K562 (cell line): ENCODE results near the gene CHD5. TPM values are rescaled to one million over a fixed set of nuclear protein-coding genes. Genes with fewer than 3 reads are reported as not detected.

Experiments
- ATAC-seq: fragments of 200-7000 bp; cut with Tn5 transposase; 3 replicates; pipeline ENCODE4 v1.9.1; 2020; ENCODE audit warnings: moderate library complexity
- BruUV-seq: library from RNA; stranded (reverse); fragments of 400-500 nt; replicated peaks from 2 replicates; lab custom pipeline; 2021; lab: Mats Ljungman, UMichigan
- CTCF ChIA-PET: fragments of 300-600 bp; formaldehyde crosslinking; extraction: SDS; loops from one replicate; lab custom pipeline; 2021; ENCODE audit warnings: low intra/inter-chr PET ratio; lab: Yijun Ruan, JAX
- POLR2A ChIA-PET: fragments of 300-600, 350-650 bp; sonication (Branson Sonifier 250); formaldehyde crosslinking; extraction: SDS; loops from one replicate; lab custom pipeline; 2021; ENCODE audit warnings: antibody characterized with exemption, inconsistent platforms; lab: Yijun Ruan, JAX
- DNase-seq, 4 experiments: peaks; one replicate each; pipeline versions ENCODE4 v3.0.0 to v3.0.0-alpha.2; 2011 to 2018; ENCODE audit warnings: low spot score in 3 of 4, mixed read lengths in 3 of 4; ENCODE audit errors: extremely low read depth in 1 of 4
- FAIRE-seq: peaks from 2 replicates; lab custom pipeline; 2011; peaks lifted over from hg19 to GRCh38; lab: Jason Lieb, UNC
- H2AFZ ChIP-seq: 2 replicates; pipeline ENCODE4 v1.6.0; 2011; ENCODE audit warnings: low read depth, low read length, control low read depth, inconsistent platforms
- H3K27ac ChIP-seq: fragments of 200-600 bp; 3 replicates; pipeline ENCODE4 v1.8.0; 2011; ENCODE audit warnings: low read depth, mild to moderate bottlenecking, control low read depth, inconsistent platforms, low read length, moderate library complexity, mixed read lengths; ENCODE audit errors: extremely low read depth
- H3K27me3 ChIP-seq, 2 experiments: fragments of 300-600 bp in 1 of 2; 2 replicates in 1 of 2; 3 replicates in 1 of 2; pipeline versions ENCODE4 v1.6.0 to v1.8.0; 2011; ENCODE audit warnings: inconsistent platforms in 2 of 2, low read length in 2 of 2, mild to moderate bottlenecking in 1 of 2, mixed read lengths in 1 of 2, moderate library complexity in 1 of 2; ENCODE audit not compliant: control insufficient read depth in 2 of 2, insufficient read depth in 2 of 2
- H3K36me3 ChIP-seq: fragments of 300-600 bp; 3 replicates; pipeline ENCODE4 v1.8.0; 2011; ENCODE audit warnings: mild to moderate bottlenecking, low read length, inconsistent platforms; ENCODE audit not compliant: control insufficient read depth, insufficient read depth
- H3K4me1 ChIP-seq, 2 experiments: fragments of 200-600 bp in 1 of 2; replicated peaks in 1 of 2; 2 replicates in 1 of 2; 3 replicates in 1 of 2; pipeline versions ENCODE4 v1.5.1 to v1.8.0; 2011; ENCODE audit warnings: inconsistent platforms in 2 of 2, low read length in 2 of 2, mild to moderate bottlenecking in 1 of 2, mixed read lengths in 1 of 2, moderate library complexity in 1 of 2; ENCODE audit not compliant: control insufficient read depth in 2 of 2, insufficient read depth in 2 of 2
- H3K4me2 ChIP-seq: 2 replicates; pipeline ENCODE4 v1.6.1; 2011; ENCODE audit warnings: low read length, control low read depth, inconsistent platforms, mixed read lengths; ENCODE audit not compliant: insufficient read depth
- H3K4me3 ChIP-seq: fragments of 200-600 bp; sonication (generic), shearing (Covaris generic); 2 replicates; pipeline ENCODE4 v1.5.1; 2016; ENCODE audit warnings: control low read depth, inconsistent platforms
- H3K79me2 ChIP-seq: fragments of 200-600 bp; 3 replicates; pipeline ENCODE4 v1.8.0; 2011; ENCODE audit warnings: low read length, inconsistent platforms; ENCODE audit not compliant: control insufficient read depth, insufficient read depth
- H3K9ac ChIP-seq, 2 experiments: 2 replicates each; pipeline versions ENCODE4 v1.6.0 to v1.6.1; 2011; ENCODE audit warnings: low read depth in 2 of 2, low read length in 2 of 2, control low read depth in 1 of 2, inconsistent platforms in 1 of 2, mild to moderate bottlenecking in 1 of 2, mixed read lengths in 1 of 2; ENCODE audit not compliant: insufficient read depth in 1 of 2
- H3K9me1 ChIP-seq: one replicate; pipeline ENCODE4 v1.6.0; 2011; ENCODE audit warnings: inconsistent platforms, mild to moderate bottlenecking, low read length, moderate library complexity; ENCODE audit not compliant: control insufficient read depth, insufficient read depth
- H3K9me3 ChIP-seq: replicated peaks from 2 replicates; pipeline ENCODE4 v1.5.1; 2011; ENCODE audit warnings: low read depth, low read length, inconsistent platforms; ENCODE audit not compliant: control insufficient read depth, insufficient read depth
- H4K20me1 ChIP-seq: replicated peaks from 2 replicates; pipeline ENCODE4 v1.6.1; 2011; ENCODE audit warnings: low read length, inconsistent platforms, mixed read lengths; ENCODE audit not compliant: control insufficient read depth, insufficient read depth
- CBX5 ChIP-seq: IDR thresholded peaks from 2 replicates; pipeline ENCODE4 v1.6.1; 2014; ENCODE audit warnings: low read depth, borderline replicate concordance
- HES1 ChIP-seq: fragments of 450-650 bp; IDR thresholded peaks from 2 replicates; pipeline ENCODE4 v1.6.1; 2016; ENCODE audit warnings: low read depth, mild to moderate bottlenecking, moderate library complexity
- MYNN ChIP-seq, 2 experiments: sonication (generic); formaldehyde crosslinking in 1 of 2; IDR thresholded peaks; 2 replicates each; pipeline versions ENCODE4 v1.5.0 to v1.6.1; 2016 to 2020; ENCODE audit warnings: antibody characterized with exemption in 1 of 2, missing genetic modification reagents in 1 of 2
- NR2C1 ChIP-seq, 2 experiments: fragments of 450-650 bp; IDR thresholded peaks; 2 replicates each; pipeline ENCODE4 v1.6.1; 2017; ENCODE audit warnings: mild to moderate bottlenecking in 2 of 2, antibody characterized with exemption in 1 of 2, inconsistent platforms in 1 of 2, missing compliant biosample characterization in 1 of 2, missing genetic modification characterization in 1 of 2
- RAD21 ChIP-seq, 2 experiments: fragments of 250-450 bp in 1 of 2; fragments of 450-650 bp in 1 of 2; sonication (Bioruptor Pico) in 1 of 2; formaldehyde crosslinking in 1 of 2; IDR thresholded peaks in 1 of 2; conservative IDR thresholded peaks in 1 of 2; 2 replicates each; pipeline versions ENCODE4 v1.4.0 to v1.8.0; 2020 to 2022; ENCODE audit warnings: mild to moderate bottlenecking in 2 of 2, moderate library complexity in 1 of 2
- REST ChIP-seq, 2 experiments: fragments of 450-650 bp; formaldehyde crosslinking in 1 of 2; IDR thresholded peaks; 2 replicates each; pipeline versions ENCODE4 v1.4.0 to v1.6.1; 2014 to 2020; ENCODE audit warnings: mild to moderate bottlenecking in 2 of 2, borderline replicate concordance in 1 of 2, low read depth in 1 of 2
- SMC3 ChIP-seq: conservative IDR thresholded peaks from 2 replicates; pipeline ENCODE4 v1.6.1; 2011; ENCODE audit warnings: low read depth, low read length, improper control_type of control experiment; ENCODE audit not compliant: insufficient read depth
- STAG1 ChIP-seq: sonication (generic); formaldehyde crosslinking; IDR thresholded peaks from 2 replicates; pipeline ENCODE4 v1.5.0; 2020; ENCODE audit warnings: missing genetic modification reagents, borderline replicate concordance
- WGBS: fragments of 100-300 bp; shearing (Covaris generic); methylation state at CpG from one replicate; pipeline ENCODE4 v1.1.6; 2016; ENCODE audit warnings: low coverage, mixed read lengths; ENCODE audit not compliant: insufficient coverage; ENCODE audit errors: missing lambda C conversion rate; 5-methylcytosine and 5-hydroxymethylcytosine counted together
- in situ Hi-C: fragments of 300-500 bp; cut with MboI; formaldehyde crosslinking; loops from 4 replicates; pipeline ENCODE4 v1.15.0; 2018; ENCODE audit warnings: inconsistent platforms, mixed read lengths
- intact Hi-C: fragments of 100-400 bp; cut with micrococcal nuclease; formaldehyde crosslinking; loops from 2 replicates; pipeline ENCODE4 v1.14.2; 2022
- polyA plus RNA-seq, 8 experiments: library from polyadenylated mRNA; depleted of rRNA in 4 of 8; stranded (reverse) in 5 of 8; unstranded in 3 of 8; fragments of >200 nt; fragmentation: Nextera tagmentation in 2 of 8; fragmentation: Illumina TruSeq in 1 of 8; extraction: Ambion mirVana in 2 of 8; extraction: Trizol in 1 of 8; gene quantifications; 2 replicates each; pipeline versions ENCODE4 v1.2.1 to v1.2.3, GENCODE V29; 2011 to 2014; ENCODE audit warnings: inconsistent platforms in 1 of 8, missing spikeins in 1 of 8
- total RNA-seq, 7 experiments: library from RNA; depleted of rRNA in 6 of 7; stranded (reverse); fragments of >200 nt in 6 of 7; fragmentation: Illumina TruSeq in 2 of 7; extraction: Trizol in 2 of 7; gene quantifications; 2 replicates each; pipeline versions ENCODE4 v1.2.1 to v1.2.3, GENCODE V29; 2011 to 2021; ENCODE audit warnings: low replicate concordance in 1 of 7

The CHD5 gene
- total and polyA plus RNA-seq, 9 of the 15 experiments (the other 6 are each of a cell fraction or from before 2014, with no cell fraction given): 0.03 to 0.52 (median 0.11) TPM; not detected in 2

- Histone ChIP-seq H3K79me2 (no peaks in the 10 kb centered on the region), H3K4me3 (no peak overlapping the region), H3K27ac (no peak overlapping the region), H3K9ac (no peak overlapping the region), H3K36me3 (no peaks in the 10 kb centered on the region), H2AFZ (no peak overlapping the region), H3K9me1 (no peaks in the 10 kb centered on the region), H3K9me3 (no peaks in the 10 kb centered on the region), H3K4me2 (no peak overlapping the region), H4K20me1 (peaks cover 4% of the 10 kb centered on the region; the same call in 1 of the 2 replicates), H3K27me3 (peaks cover 30 to 57% of the 10 kb centered on the region in 2 experiments), H3K4me1 (peaks cover 0 to 27% of the 10 kb centered on the region in 2 experiments; a peak in 2 of 5 replicates)
- POLR2A ChIA-PET: no interaction called here
- ATAC-seq: peak; percentile 76
- DNase-seq: peak in 1 of 4 experiments; percentile 38
- WGBS: 4% methylated on average over 15 of the region's 15 CpGs
- no peak for FAIRE-seq
- intact Hi-C loops: no loop called here
- in situ Hi-C loops: no loop called here
- no TSS peak for BruUV-seq
- CTCF ChIA-PET: interaction anchor here (0.6 to 1.5 kb wide), 3 partner anchors 63 to 135 kb away, joined by 3 to 9 read pairs (median 4); partner anchors contain the start of gene HES3
- TF ChIP-seq SMC3 (0 out of 2 replicates have a peak, but pooled peaks have one; percentile 22), HES1 (no peak), RAD21 (CRISPR knock-in tag; conservative IDR thresholded peaks at IDR 0.05 in 1 of 2, IDR thresholded peaks at IDR 0.05 in 1 of 2) (peak; percentile 32 to 63), CBX5 (no peak), STAG1 (CRISPR knock-in tag) (peak; percentile 22; the same call in 1 of the 2 replicates), NR2C1 (IDR thresholded peaks at IDR 0.05) (no peak), NR2C1 (tag; IDR thresholded peaks at IDR 0.05) (no peak), MYNN (IDR thresholded peaks at IDR 0.05) (no peak), MYNN (CRISPR knock-in tag; IDR thresholded peaks at IDR 0.05) (no peak), REST (IDR thresholded peaks at IDR 0.05; ENCODE audit: borderline replicate concordance) (peak; percentile 68), REST (CRISPR knock-in tag; IDR thresholded peaks at IDR 0.05; ENCODE audit: low read depth) (peak; percentile 48; the same call in 1 of the 2 replicates)
Observed at GRCh38 chr1:6108937-6109614, 71.0 kb downstream of the CHD5 start.
